ENCODE measurements around the gene SH3BP4.

Gene SH3BP4

GRCh38 chr2:235042576-235043515, 91.0 kb downstream of the SH3BP4 start:
- DNase-seq (ENCODE audit: low spot score), result no peak

GRCh38 chr2:235043762-235044500, 92.1 kb downstream of the SH3BP4 start:
- DNase-seq (ENCODE audit: low spot score), result no peak

GRCh38 chr2:235044501-235045271, 92.9 kb downstream of the SH3BP4 start:
- no peak for DNase-seq (ENCODE audit: low spot score)

GRCh38 chr2:235045336-235045972, 93.6 kb downstream of the SH3BP4 start:
- no peak for DNase-seq (ENCODE audit: low spot score)

GRCh38 chr2:235045973-235046343, 94.1 kb downstream of the SH3BP4 start:
- DNase-seq (ENCODE audit: low spot score), result no peak

GRCh38 chr2:235046589-235046988, 94.8 kb downstream of the SH3BP4 start:
- DNase-seq (ENCODE audit: low spot score), result no peak

GRCh38 chr2:235047171-235048160, 95.6 kb downstream of the SH3BP4 start:
- no peak for DNase-seq (ENCODE audit: low spot score)

- peak; percentile 43 for DNase-seq (ENCODE audit: low spot score)
Measured at GRCh38 chr2:235048549-235048948, 96.7 kb downstream of the SH3BP4 start.

GRCh38 chr2:235049069-235049468, 97.3 kb downstream of the SH3BP4 start:
- no peak for DNase-seq (ENCODE audit: low spot score)

- no peak for DNase-seq (ENCODE audit: low spot score)
Measured at GRCh38 chr2:235049719-235050118, 97.9 kb downstream of the SH3BP4 start.

- peak; percentile 85 for DNase-seq (ENCODE audit: low spot score)
Measured at GRCh38 chr2:235050980-235051351, 99.1 kb downstream of the SH3BP4 start.

GRCh38 chr2:235051436-235052260, 99.8 kb downstream of the SH3BP4 start:
- DNase-seq (ENCODE audit: low spot score), result no peak

GRCh38 chr2:235052514-235053354, 100.9 kb downstream of the SH3BP4 start:
- DNase-seq (ENCODE audit: low spot score), result no peak

GRCh38 chr2:235053651-235054050, 101.8 kb downstream of the SH3BP4 start:
- no peak for DNase-seq (ENCODE audit: low spot score)

- no peak for DNase-seq (ENCODE audit: low spot score)
Measured at GRCh38 chr2:235054475-235054874, 102.7 kb downstream of the SH3BP4 start.

- no peak for DNase-seq (ENCODE audit: low spot score)
Measured at GRCh38 chr2:235054919-235055318, 103.1 kb downstream of the SH3BP4 start.

- DNase-seq (ENCODE audit: low spot score), result peak; percentile 53
Measured at GRCh38 chr2:235055891-235056516, 104.2 kb downstream of the SH3BP4 start.

- DNase-seq (ENCODE audit: low spot score), result no peak
Measured at GRCh38 chr2:235056768-235057167, 105.0 kb downstream of the SH3BP4 start.

Measured in SW480 (cell line).